ENCODE measurements around the gene ABCC8.
A peak's percentile ranks its signal among the peaks of the same experiment; 100 is the strongest.

ABCC8 gene

DNA sequence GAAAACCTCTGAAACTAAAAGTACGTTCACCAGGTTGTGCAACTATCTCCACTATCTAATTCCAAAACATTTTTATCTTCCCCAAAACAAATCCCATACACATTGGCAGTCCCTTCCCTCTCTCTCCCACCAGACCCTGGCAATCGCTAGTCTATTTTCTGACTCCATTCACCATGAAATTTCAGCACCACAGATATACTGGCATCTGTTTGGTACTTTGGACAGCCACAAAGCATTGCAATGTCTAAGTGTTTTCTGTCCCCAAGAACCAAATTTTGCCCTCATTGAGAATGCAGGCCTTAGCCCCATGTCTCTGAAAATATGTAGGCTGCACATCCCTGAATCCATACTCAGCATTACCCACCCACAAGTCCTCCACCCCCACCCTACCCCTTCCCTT, 60.2 kb downstream of the ABCC8 start:
- H3K27ac ChIP-seq (ENCODE audit: extremely low read depth, low read depth, low read length): no peak overlapping the region
- ChIA-PET POLR2A (no interaction called here), CTCF (no interaction called here)
- H3K4me3 ChIP-seq (ENCODE audit: low read depth, low read length): no peak overlapping the region
- TF ChIP-seq ZNF792 (tag by site-specific recombination; IDR thresholded peaks at IDR 0.05) (no peak), ZNF211 (tag by site-specific recombination; IDR thresholded peaks at IDR 0.05; ENCODE audit: low read depth) (no peak), OVOL3 (tag by site-specific recombination; IDR thresholded peaks at IDR 0.05) (no peak)
- TF ChIP-seq, protein P1, sequence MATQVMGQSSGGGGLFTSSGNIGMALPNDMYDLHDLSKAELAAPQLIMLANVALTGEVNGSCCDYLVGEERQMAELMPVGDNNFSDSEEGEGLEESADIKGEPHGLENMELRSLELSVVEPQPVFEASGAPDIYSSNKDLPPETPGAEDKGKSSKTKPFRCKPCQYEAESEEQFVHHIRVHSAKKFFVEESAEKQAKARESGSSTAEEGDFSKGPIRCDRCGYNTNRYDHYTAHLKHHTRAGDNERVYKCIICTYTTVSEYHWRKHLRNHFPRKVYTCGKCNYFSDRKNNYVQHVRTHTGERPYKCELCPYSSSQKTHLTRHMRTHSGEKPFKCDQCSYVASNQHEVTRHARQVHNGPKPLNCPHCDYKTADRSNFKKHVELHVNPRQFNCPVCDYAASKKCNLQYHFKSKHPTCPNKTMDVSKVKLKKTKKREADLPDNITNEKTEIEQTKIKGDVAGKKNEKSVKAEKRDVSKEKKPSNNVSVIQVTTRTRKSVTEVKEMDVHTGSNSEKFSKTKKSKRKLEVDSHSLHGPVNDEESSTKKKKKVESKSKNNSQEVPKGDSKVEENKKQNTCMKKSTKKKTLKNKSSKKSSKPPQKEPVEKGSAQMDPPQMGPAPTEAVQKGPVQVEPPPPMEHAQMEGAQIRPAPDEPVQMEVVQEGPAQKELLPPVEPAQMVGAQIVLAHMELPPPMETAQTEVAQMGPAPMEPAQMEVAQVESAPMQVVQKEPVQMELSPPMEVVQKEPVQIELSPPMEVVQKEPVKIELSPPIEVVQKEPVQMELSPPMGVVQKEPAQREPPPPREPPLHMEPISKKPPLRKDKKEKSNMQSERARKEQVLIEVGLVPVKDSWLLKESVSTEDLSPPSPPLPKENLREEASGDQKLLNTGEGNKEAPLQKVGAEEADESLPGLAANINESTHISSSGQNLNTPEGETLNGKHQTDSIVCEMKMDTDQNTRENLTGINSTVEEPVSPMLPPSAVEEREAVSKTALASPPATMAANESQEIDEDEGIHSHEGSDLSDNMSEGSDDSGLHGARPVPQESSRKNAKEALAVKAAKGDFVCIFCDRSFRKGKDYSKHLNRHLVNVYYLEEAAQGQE (tag by site-specific recombination; IDR thresholded peaks at IDR 0.05): peak; percentile 87
- H3K4me1 ChIP-seq (ENCODE audit: control insufficient read depth, insufficient read depth, low read length): peaks cover 3% of the 10 kb centered on the region; the same call in 1 of the 2 replicates
- no peaks in the 10 kb centered on the region for H3K36me3 ChIP-seq (ENCODE audit: control insufficient read depth in 2 of 2, insufficient read depth in 1 of 2, low read length in 2 of 2)
- H3K9me3 ChIP-seq (ENCODE audit: control insufficient read depth, insufficient read depth, low read depth, low read length): no peaks in the 10 kb centered on the region

DNA sequence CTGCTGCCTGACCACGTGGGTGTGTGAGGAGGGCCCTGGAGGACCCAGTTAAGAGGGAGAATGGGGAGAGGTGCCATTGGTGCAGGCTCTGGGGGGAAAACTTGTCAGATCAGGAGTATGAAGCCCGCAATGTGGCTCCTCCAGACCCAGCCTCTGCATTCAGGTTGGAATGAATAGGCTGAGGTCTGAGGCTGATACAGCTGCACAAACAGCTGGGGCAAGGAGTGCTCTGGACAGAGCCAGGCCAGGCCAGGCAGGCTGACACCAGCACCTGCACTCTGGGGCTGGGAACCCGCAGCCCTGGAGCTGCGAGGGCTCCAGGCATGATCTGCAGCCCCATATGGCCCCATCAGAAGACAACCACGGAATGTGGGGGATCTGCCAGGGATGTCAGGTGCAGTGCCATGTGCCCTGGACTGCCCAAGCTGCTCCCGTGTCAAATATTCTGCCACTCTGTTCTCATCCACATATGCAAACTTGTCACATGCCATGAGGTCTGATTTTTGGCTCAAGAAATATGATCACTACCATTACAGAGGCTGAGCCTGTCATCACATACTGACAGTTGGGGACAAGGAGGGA, 61.0 kb downstream of the ABCC8 start:
- CTCF ChIA-PET: interaction anchor here (0.6 to 0.7 kb wide), 2 partner anchors 37 to 114 kb away, joined by 3 to 8 read pairs; no protein-coding TSS in a partner anchor

More for the DNA sequence above, 61.0 kb downstream of the ABCC8 start:
- no peaks in the 10 kb centered on the region for H3K9me3 ChIP-seq (ENCODE audit: control insufficient read depth, insufficient read depth, low read depth, low read length)
- TF ChIP-seq ZSCAN23 (tag by site-specific recombination; IDR thresholded peaks at IDR 0.05) (no peak), ZNF184 (tag by site-specific recombination; IDR thresholded peaks at IDR 0.05) (no peak), ZNF791 (tag by site-specific recombination; IDR thresholded peaks at IDR 0.05) (no peak), ZNF335 (tag by site-specific recombination; conservative IDR thresholded peaks at IDR 0.05) (no peak), YY2 (tag by site-specific recombination; IDR thresholded peaks at IDR 0.05) (no peak), ZNF394 (tag by site-specific recombination; IDR thresholded peaks at IDR 0.05; ENCODE audit: borderline replicate concordance) (no peak), ZNF341 (tag by site-specific recombination; IDR thresholded peaks at IDR 0.05; ENCODE audit: low read depth) (no peak), KLF8 (tag by site-specific recombination; IDR thresholded peaks at IDR 0.05) (no peak), ZBTB21 (tag by site-specific recombination; IDR thresholded peaks at IDR 0.05) (no peak), ZNF514 (tag by site-specific recombination; IDR thresholded peaks at IDR 0.05) (no peak), ZNF548 (tag by site-specific recombination; IDR thresholded peaks at IDR 0.05) (no peak), ZNF654 (tag by site-specific recombination; IDR thresholded peaks at IDR 0.05; ENCODE audit: low read depth) (no peak)
- TF ChIP-seq, protein P2, sequence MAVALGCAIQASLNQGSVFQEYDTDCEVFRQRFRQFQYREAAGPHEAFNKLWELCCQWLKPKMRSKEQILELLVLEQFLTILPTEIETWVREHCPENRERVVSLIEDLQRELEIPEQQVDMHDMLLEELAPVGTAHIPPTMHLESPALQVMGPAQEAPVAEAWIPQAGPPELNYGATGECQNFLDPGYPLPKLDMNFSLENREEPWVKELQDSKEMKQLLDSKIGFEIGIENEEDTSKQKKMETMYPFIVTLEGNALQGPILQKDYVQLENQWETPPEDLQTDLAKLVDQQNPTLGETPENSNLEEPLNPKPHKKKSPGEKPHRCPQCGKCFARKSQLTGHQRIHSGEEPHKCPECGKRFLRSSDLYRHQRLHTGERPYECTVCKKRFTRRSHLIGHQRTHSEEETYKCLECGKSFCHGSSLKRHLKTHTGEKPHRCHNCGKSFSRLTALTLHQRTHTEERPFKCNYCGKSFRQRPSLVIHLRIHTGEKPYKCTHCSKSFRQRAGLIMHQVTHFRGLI (tag by site-specific recombination; IDR thresholded peaks at IDR 0.05): no peak
- TF ChIP-seq, protein P3, sequence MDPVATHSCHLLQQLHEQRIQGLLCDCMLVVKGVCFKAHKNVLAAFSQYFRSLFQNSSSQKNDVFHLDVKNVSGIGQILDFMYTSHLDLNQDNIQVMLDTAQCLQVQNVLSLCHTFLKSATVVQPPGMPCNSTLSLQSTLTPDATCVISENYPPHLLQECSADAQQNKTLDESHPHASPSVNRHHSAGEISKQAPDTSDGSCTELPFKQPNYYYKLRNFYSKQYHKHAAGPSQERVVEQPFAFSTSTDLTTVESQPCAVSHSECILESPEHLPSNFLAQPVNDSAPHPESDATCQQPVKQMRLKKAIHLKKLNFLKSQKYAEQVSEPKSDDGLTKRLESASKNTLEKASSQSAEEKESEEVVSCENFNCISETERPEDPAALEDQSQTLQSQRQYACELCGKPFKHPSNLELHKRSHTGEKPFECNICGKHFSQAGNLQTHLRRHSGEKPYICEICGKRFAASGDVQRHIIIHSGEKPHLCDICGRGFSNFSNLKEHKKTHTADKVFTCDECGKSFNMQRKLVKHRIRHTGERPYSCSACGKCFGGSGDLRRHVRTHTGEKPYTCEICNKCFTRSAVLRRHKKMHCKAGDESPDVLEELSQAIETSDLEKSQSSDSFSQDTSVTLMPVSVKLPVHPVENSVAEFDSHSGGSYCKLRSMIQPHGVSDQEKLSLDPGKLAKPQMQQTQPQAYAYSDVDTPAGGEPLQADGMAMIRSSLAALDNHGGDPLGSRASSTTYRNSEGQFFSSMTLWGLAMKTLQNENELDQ (tag by site-specific recombination; IDR thresholded peaks at IDR 0.05; ENCODE audit: low read depth): no peak
- TF ChIP-seq, protein P4, sequence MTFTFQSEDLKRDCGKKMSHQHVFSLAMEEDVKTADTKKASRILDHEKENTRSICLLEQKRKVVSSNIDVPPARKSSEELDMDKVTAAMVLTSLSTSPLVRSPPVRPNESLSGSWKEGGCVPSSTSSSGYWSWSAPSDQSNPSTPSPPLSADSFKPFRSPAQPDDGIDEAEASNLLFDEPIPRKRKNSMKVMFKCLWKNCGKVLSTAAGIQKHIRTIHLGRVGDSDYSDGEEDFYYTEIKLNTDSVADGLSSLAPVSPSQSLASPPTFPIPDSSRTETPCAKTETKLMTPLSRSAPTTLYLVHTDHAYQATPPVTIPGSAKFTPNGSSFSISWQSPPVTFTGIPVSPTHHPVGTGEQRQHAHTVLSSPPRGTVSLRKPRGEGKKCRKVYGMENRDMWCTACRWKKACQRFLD (tag by site-specific recombination; IDR thresholded peaks at IDR 0.05): no peak
- H3K4me3 ChIP-seq (ENCODE audit: low read depth, low read length): no peak overlapping the region
- no peaks in the 10 kb centered on the region for H3K36me3 ChIP-seq (ENCODE audit: control insufficient read depth in 2 of 2, insufficient read depth in 1 of 2, low read length in 2 of 2)
- peaks cover 3% of the 10 kb centered on the region; the same call in 1 of the 2 replicates for H3K4me1 ChIP-seq (ENCODE audit: control insufficient read depth, insufficient read depth, low read length)
- POLR2A ChIA-PET: no interaction called here
- H3K27ac ChIP-seq (ENCODE audit: extremely low read depth, low read depth, low read length): no peak overlapping the region
